Measurements from ENCODE around the gene CECR2. TPM values are rescaled to one million over a fixed set of nuclear protein-coding genes. Genes with fewer than 3 reads are reported as not detected.

The CECR2 gene
- total and polyA plus RNA-seq, 2 of the 8 experiments (the other 6 are each of a cell fraction or from before 2014, with no cell fraction given), result 18.3 to 123 TPM

DNA sequence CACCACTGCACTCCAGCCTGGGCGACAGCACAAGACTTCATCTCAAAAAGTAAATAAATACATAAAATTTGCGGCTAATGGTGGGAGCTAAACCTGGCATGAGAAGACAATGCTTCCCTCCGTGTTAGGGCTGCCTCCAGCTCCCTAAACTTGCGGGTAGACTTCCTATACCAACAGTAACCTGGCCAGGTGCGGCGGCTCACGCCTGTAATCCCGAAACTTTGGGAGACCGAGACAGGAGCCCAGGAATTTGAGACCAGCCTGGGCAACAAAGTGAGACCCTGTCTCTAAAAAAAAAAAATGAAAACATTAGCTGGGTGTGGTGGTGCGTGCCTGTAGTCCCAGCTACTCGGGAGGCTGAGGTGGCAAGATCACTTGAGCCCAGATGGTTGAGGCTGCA, 219.3 kb downstream of the CECR2 start (continued):
- TF ChIP-seq CHD7 (IDR thresholded peaks at IDR 0.05; ENCODE audit: insufficient replicate concordance, low read length), result no peak
- TF ChIP-seq RAD21 (IDR thresholded peaks at IDR 0.05 in 1 of 2, conservative IDR thresholded peaks at IDR 0.05 in 1 of 2; ENCODE audit: low read depth in 2 of 2, low read length in 2 of 2), result no peak
- no peak for TF ChIP-seq GTF2F1 (IDR thresholded peaks at IDR 0.05; ENCODE audit: borderline replicate concordance, low read depth, low read length)
- no peak for TF ChIP-seq PHF8 (conservative IDR thresholded peaks at IDR 0.05; ENCODE audit: low read depth, low read length)
- TF ChIP-seq POLR2A (IDR thresholded peaks at IDR 0.05; ENCODE audit: control extremely low read depth in 1 of 2, low read depth in 2 of 2, low read length in 2 of 2), result no peak
- TF ChIP-seq BCL11A (IDR thresholded peaks at IDR 0.05; ENCODE audit: low read depth in 2 of 2, low read length in 2 of 2), result no peak
- no peak for TF ChIP-seq ASH2L (IDR thresholded peaks at IDR 0.05; ENCODE audit: low read length)
- no peak for TF ChIP-seq ATF3 (IDR thresholded peaks at IDR 0.05; ENCODE audit: insufficient read depth, low read depth, low read length)
- TF ChIP-seq CHD1 (IDR thresholded peaks at IDR 0.05; ENCODE audit: low read depth, low read length), result no peak
- TF ChIP-seq ZNF274 (IDR thresholded peaks at IDR 0.05; ENCODE audit: borderline replicate concordance, extremely low read depth, low read length), result no peak
- TF ChIP-seq FOSL1 (IDR thresholded peaks at IDR 0.05; ENCODE audit: insufficient read depth, low read depth, low read length), result no peak
